HepG2 (cell line): ENCODE data around the gene IGDCC3. TPM values are rescaled to one million over a fixed set of nuclear protein-coding genes. Genes with fewer than 3 reads are reported as not detected.

Experiments used
- ARNT2 ChIP-seq: sonication (generic); formaldehyde crosslinking; IDR thresholded peaks from 2 replicates; pipeline ENCODE4 v1.8.0; 2022; ENCODE audit warnings: mild to moderate bottlenecking, low read depth, missing genetic modification reagents, moderate library complexity
- ATAD3A ChIP-seq: sonication (generic); formaldehyde crosslinking; IDR thresholded peaks from 2 replicates; pipeline ENCODE4 v1.4.0; 2020; ENCODE audit warnings: missing genetic modification reagents
- CEBPB ChIP-seq: IDR thresholded peaks from 2 replicates; pipeline ENCODE4 v1.6.1; 2011; ENCODE audit warnings: low read depth, low read length, improper control_type of control experiment, borderline replicate concordance
- DMTF1 ChIP-seq: sonication (generic); formaldehyde crosslinking; IDR thresholded peaks from 2 replicates; pipeline ENCODE4 v1.4.0; 2020; ENCODE audit warnings: mild to moderate bottlenecking, missing genetic modification reagents
- FOXJ3 ChIP-seq: sonication (generic); formaldehyde crosslinking; IDR thresholded peaks from 2 replicates; pipeline ENCODE4 v1.4.0; 2020; ENCODE audit warnings: missing genetic modification reagents, mild to moderate bottlenecking, borderline replicate concordance
- FOXP1 ChIP-seq, 2 experiments: fragments of 450-650 bp in 1 of 2; IDR thresholded peaks; 2 replicates each; pipeline ENCODE4 v1.6.1; 2017 to 2018; ENCODE audit warnings: antibody characterized with exemption in 1 of 2
- IKZF1 ChIP-seq: fragments of 450-650 bp; IDR thresholded peaks from 2 replicates; pipeline ENCODE4 v1.7.1; 2016
- KDM3A ChIP-seq: IDR thresholded peaks from 2 replicates; pipeline ENCODE4 v1.6.1; 2018; ENCODE audit warnings: low read depth, missing compliant biosample characterization
- MXD3 ChIP-seq: IDR thresholded peaks from 2 replicates; pipeline ENCODE4 v1.6.1; 2016; ENCODE audit warnings: mild to moderate bottlenecking, missing biosample characterization, missing genetic modification reagents
- NFKB2 ChIP-seq: sonication (generic); formaldehyde crosslinking; IDR thresholded peaks from 2 replicates; pipeline ENCODE4 v1.4.0; 2020; ENCODE audit warnings: missing genetic modification reagents, borderline replicate concordance
- NR2F1 ChIP-seq, 2 experiments: fragments of 450-650 bp in 1 of 2; formaldehyde crosslinking in 1 of 2; IDR thresholded peaks; 2 replicates each; pipeline versions ENCODE4 v1.5.0 to v1.6.1; 2016 to 2020; ENCODE audit warnings: mild to moderate bottlenecking in 1 of 2, missing compliant biosample characterization in 1 of 2, missing genetic modification reagents in 1 of 2, moderate library complexity in 1 of 2
- PCBP2 ChIP-seq: fragments of 200-400 bp; formaldehyde crosslinking; optimal IDR thresholded peaks from 2 replicates; pipeline ENCODE3; 2018; ENCODE audit warnings: low read length, low read depth; ENCODE audit not compliant: poor library complexity, severe bottlenecking
- PLRG1 ChIP-seq: fragments of 450-650 bp; conservative IDR thresholded peaks from 2 replicates; pipeline ENCODE4 v1.6.1; 2016
- POLR2G ChIP-seq: fragments of 200-400 bp; formaldehyde crosslinking; IDR thresholded peaks from 2 replicates; pipeline ENCODE4 v1.6.1; 2018; ENCODE audit warnings: mild to moderate bottlenecking, low read depth, low read length, moderate library complexity
- RBM39 ChIP-seq: fragments of 200-400 bp; formaldehyde crosslinking; IDR thresholded peaks from one replicate; pipeline ENCODE4 v1.6.1; 2018; ENCODE audit warnings: antibody characterized with exemption, mild to moderate bottlenecking, low read depth, low read length; ENCODE audit not compliant: poor library complexity, severe bottlenecking
- SRSF4 ChIP-seq: fragments of 200-400 bp; formaldehyde crosslinking; IDR thresholded peaks from one replicate; pipeline ENCODE4 v1.6.1; 2018; ENCODE audit warnings: mild to moderate bottlenecking, low read depth, low read length, moderate library complexity; ENCODE audit not compliant: poor library complexity, severe bottlenecking
- ZBTB21 ChIP-seq: sonication (generic); formaldehyde crosslinking; IDR thresholded peaks from 2 replicates; pipeline ENCODE4 v1.4.0; 2020; ENCODE audit warnings: missing genetic modification reagents
- ZFX ChIP-seq: sonication (generic); formaldehyde crosslinking; IDR thresholded peaks from 2 replicates; pipeline ENCODE4 v1.4.0; 2020; ENCODE audit warnings: mild to moderate bottlenecking, low read depth, missing genetic modification reagents, moderate library complexity
- ZNF180 ChIP-seq: sonication (generic); formaldehyde crosslinking; IDR thresholded peaks from 2 replicates; pipeline ENCODE4 v1.4.0; 2020; ENCODE audit warnings: low read depth, missing genetic modification reagents, borderline replicate concordance
- ZNF234 ChIP-seq: sonication (generic); formaldehyde crosslinking; conservative IDR thresholded peaks from 2 replicates; pipeline ENCODE4 v1.5.1; 2020; ENCODE audit warnings: mild to moderate bottlenecking, missing genetic modification reagents
- ZNF235 ChIP-seq: sonication (generic); formaldehyde crosslinking; IDR thresholded peaks from 2 replicates; pipeline ENCODE4 v1.8.1; 2023; ENCODE audit warnings: mild to moderate bottlenecking, missing genetic modification reagents, borderline replicate concordance
- ZNF275 ChIP-seq: sonication (generic); formaldehyde crosslinking; IDR thresholded peaks from 2 replicates; pipeline ENCODE4 v1.8.0; 2022; ENCODE audit warnings: missing genetic modification reagents, mild to moderate bottlenecking, inconsistent platforms, borderline replicate concordance
- ZNF337 ChIP-seq: sonication (generic); formaldehyde crosslinking; IDR thresholded peaks from 2 replicates; pipeline ENCODE4 v1.5.1; 2020; ENCODE audit warnings: missing genetic modification reagents, low read depth, mild to moderate bottlenecking, borderline replicate concordance
- ZNF543 ChIP-seq: sonication (generic); formaldehyde crosslinking; IDR thresholded peaks from 2 replicates; pipeline ENCODE4 v1.4.0; 2020; ENCODE audit warnings: mild to moderate bottlenecking, missing genetic modification reagents
- ZNF577 ChIP-seq: sonication (generic); formaldehyde crosslinking; IDR thresholded peaks from 2 replicates; pipeline ENCODE4 v1.4.0; 2020; ENCODE audit warnings: mild to moderate bottlenecking, low read depth, missing genetic modification reagents, borderline replicate concordance
- ZSCAN20 ChIP-seq: sonication (generic); formaldehyde crosslinking; IDR thresholded peaks from 2 replicates; pipeline ENCODE4 v1.4.0; 2020; ENCODE audit warnings: missing genetic modification reagents, mild to moderate bottlenecking, borderline replicate concordance
- ZSCAN31 ChIP-seq: sonication (generic); formaldehyde crosslinking; IDR thresholded peaks from 2 replicates; pipeline ENCODE4 v1.5.0; 2020; ENCODE audit warnings: low read depth, mild to moderate bottlenecking, missing genetic modification reagents
- polyA plus RNA-seq, 8 experiments: library from polyadenylated mRNA; depleted of rRNA in 3 of 8; stranded (reverse) in 7 of 8; unstranded in 1 of 8; fragments of >200 nt; fragmentation: Illumina TruSeq in 4 of 8; extraction: Trizol in 4 of 8; gene quantifications; 2 replicates each; pipeline versions ENCODE4 v1.2.1 to v1.2.3, GENCODE V29; 2011 to 2016; ENCODE audit warnings: low read depth in 4 of 8, missing spikeins in 1 of 8, mixed read lengths in 1 of 8; ENCODE audit not compliant: insufficient read depth in 1 of 8
- total RNA-seq, 5 experiments: library from RNA; depleted of rRNA; stranded (reverse); fragments of >200 nt; fragmentation: Illumina TruSeq; extraction: Trizol; gene quantifications; 2 replicates each; pipeline ENCODE4 v1.2.3, GENCODE V29; 2016; ENCODE audit warnings: low read depth in 1 of 5

IGDCC3 gene
- total and polyA plus RNA-seq, 2 of the 13 experiments (the other 11 are each of a cell fraction or from before 2014, with no cell fraction given), result 30.1 to 51.8 TPM

DNA sequence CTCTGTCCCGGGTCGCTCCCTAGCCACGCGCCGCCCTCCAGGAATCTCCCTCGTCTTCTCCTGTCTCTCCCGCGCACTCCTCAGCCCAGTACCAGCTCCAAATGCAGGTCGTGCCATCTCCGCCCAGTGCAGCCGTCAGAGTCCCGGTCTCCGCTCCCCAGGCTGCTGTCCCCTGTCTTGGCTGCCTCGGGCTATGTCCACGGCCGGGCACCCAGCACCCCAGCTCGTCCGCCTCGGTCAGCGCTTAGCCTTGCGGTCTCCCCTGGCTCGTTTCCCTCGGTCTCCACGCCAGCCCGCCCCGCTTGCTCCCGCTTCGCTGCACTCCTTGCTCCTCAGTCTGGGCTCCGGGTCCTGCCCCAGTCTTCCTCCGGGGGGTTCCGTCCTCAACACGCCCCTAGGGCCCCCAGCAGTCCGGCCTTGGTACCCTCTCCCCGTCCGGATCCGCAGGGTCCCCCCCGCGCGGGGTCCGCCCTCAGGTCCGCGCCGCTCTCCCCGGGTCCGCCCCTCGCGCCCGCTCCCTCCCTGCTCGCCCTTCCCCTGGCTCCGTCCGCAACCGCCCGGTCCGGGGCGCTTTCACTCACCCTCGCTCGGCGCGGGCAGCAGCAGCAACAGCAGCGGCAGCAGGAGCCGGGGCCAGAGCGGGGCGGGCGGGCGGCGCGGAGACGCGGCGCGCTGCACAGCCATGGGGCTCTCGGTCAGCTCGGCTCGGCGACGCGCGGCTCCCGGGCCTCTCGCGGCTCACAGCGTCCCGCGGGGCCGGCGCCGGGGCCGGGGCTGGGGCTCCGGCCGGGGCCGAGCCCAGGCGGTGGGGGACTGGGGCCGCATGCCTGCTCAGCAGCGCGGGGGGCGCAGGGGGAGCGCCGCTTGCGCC, 462 bp downstream of the IGDCC3 start (continued):
- TF ChIP-seq RBM39 (peak; percentile 36), PLRG1 (no peak), NR2F1 (CRISPR knock-in tag; IDR thresholded peaks at IDR 0.05) (no peak), KDM3A (CRISPR knock-in tag) (0 out of 2 replicates have a peak, but pooled peaks have one; percentile 15), MXD3 (peak; percentile 70), ZNF234 (CRISPR knock-in tag) (no peak), ZSCAN20 (CRISPR knock-in tag) (no peak), ZNF180 (CRISPR knock-in tag) (no peak), DMTF1 (CRISPR knock-in tag) (no peak), ZNF337 (no peak), FOXJ3 (CRISPR knock-in tag) (no peak), POLR2G (no peak; the same call in 1 of the 2 replicates), ZSCAN31 (CRISPR knock-in tag) (no peak), PCBP2 (no peak), ATAD3A (no peak), ZNF543 (CRISPR knock-in tag) (no peak), ZNF235 (CRISPR knock-in tag) (no peak), SRSF4 (no peak), NFKB2 (CRISPR knock-in tag) (no peak), ZNF577 (CRISPR knock-in tag) (no peak), ZBTB21 (CRISPR knock-in tag) (no peak), ZNF275 (CRISPR knock-in tag) (no peak), FOXP1 (IDR thresholded peaks at IDR 0.05) (no peak), FOXP1 (CRISPR knock-in tag; IDR thresholded peaks at IDR 0.05) (no peak), ARNT2 (no peak; the same call in 1 of the 2 replicates), ZFX (CRISPR knock-in tag) (peak; percentile 27), CEBPB (no peak), IKZF1 (no peak)
